Activated naive CD8-positive, alpha-beta T cell treated with anti-CD3 and anti-CD28 coated beads, Interleukin-2, amount 50 U/mL, for 24 hours (primary cell): ENCODE measurements around the gene CCNF.
"Not testable (repeated sequence)": the region's sequence is repeated elsewhere in the genome, so short reads cannot be mapped to it uniquely, and the experiment has no call there.

Experiments used
- ATAC-seq: fragments of 150-1000 bp; cut with Tn5 transposase; one replicate; pipeline ENCODE4 v1.10.0; 2021
- DNase-seq: peaks from one replicate; pipeline ENCODE4 v3.0.0; 2021
- H3K27ac Mint-ChIP-seq: one replicate; pipeline ENCODE4 v1.8.0; 2021; ENCODE audit warnings: mild to moderate bottlenecking, mixed read lengths
- H3K27me3 Mint-ChIP-seq: one replicate; pipeline ENCODE4 v1.8.0; 2021; ENCODE audit warnings: mixed read lengths
- H3K36me3 Mint-ChIP-seq: one replicate; pipeline ENCODE4 v1.8.0; 2021; ENCODE audit warnings: low read depth, mixed read lengths
- H3K4me1 Mint-ChIP-seq: one replicate; pipeline ENCODE4 v1.8.0; 2021; ENCODE audit warnings: mixed read lengths
- H3K4me3 Mint-ChIP-seq: one replicate; pipeline ENCODE4 v1.8.0; 2021; ENCODE audit warnings: mild to moderate bottlenecking, moderate library complexity, mixed read lengths
- H3K9me3 Mint-ChIP-seq: one replicate; pipeline ENCODE4 v1.8.0; 2021; ENCODE audit warnings: mixed read lengths

CCNF gene

DNA sequence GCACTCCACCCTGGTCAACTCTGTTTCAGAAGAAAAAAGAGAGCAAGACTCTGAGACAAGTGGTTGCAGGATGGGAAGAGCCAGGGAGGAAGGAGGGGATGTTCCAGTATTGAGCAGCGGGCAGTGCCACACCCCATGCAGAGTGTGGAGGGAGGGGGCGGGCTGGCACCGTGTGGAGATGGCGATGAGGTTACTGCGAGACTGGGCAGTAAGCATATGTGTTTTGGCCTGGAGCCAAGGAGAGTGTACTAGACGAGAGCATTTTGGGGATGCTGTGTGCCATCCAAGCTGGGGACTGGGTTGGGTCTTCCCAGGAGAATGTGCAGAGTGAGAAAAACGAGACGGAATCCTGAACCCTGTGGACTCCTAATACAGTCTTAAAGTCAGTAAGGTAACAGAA is 49.0 kb downstream of the CCNF start:
- Mint-ChIP-seq H3K27me3 (peaks cover 2% of the 10 kb centered on the region), H3K4me1 (peaks cover 9% of the 10 kb centered on the region), H3K4me3 (no peak overlapping the region), H3K36me3 (no peaks in the 10 kb centered on the region), H3K27ac (no peak overlapping the region), H3K9me3 (no peaks in the 10 kb centered on the region)
- DNase-seq (no peak), ATAC-seq (no peak)

DNA sequence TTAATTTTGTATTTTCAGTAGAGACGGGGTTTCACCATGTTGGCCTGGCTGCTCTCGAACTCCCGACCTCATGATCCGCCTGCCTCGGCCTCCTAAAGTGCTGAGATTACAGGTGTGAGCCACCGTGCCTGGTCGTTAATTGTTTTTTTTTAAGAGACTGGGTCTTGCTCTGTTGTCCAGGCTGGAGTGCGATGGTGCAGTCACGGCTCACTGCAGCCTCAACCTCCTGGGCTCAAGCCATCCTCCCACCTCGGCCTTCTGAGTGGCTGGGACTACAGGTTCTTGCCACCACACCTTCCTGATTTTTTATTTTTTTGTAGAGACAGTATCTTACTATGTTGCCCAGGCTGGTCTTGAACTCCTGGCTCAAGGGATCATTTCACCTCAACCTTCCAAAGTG is 50.7 kb downstream of the CCNF start:
- not testable (repeated sequence) for ATAC-seq, DNase-seq, H3K4me3 Mint-ChIP-seq, H3K27me3 Mint-ChIP-seq, H3K27ac Mint-ChIP-seq, H3K4me1 Mint-ChIP-seq, H3K9me3 Mint-ChIP-seq, H3K36me3 Mint-ChIP-seq

GRCh38 chr16:2480948-2481347 is 51.7 kb downstream of the CCNF start:
- H3K36me3 Mint-ChIP-seq, result no peaks in the 10 kb centered on the region
- no peak overlapping the region for H3K4me3 Mint-ChIP-seq
- no peaks in the 10 kb centered on the region for H3K9me3 Mint-ChIP-seq
- no peak for ATAC-seq
- H3K27ac Mint-ChIP-seq, result no peak overlapping the region
- H3K4me1 Mint-ChIP-seq, result peaks cover 5% of the 10 kb centered on the region
- no peak for DNase-seq
- H3K27me3 Mint-ChIP-seq, result no peaks in the 10 kb centered on the region

- Mint-ChIP-seq H3K36me3 (no peaks in the 10 kb centered on the region), H3K27me3 (no peaks in the 10 kb centered on the region), H3K9me3 (no peaks in the 10 kb centered on the region), H3K4me3 (no peak overlapping the region), H3K4me1 (peaks cover 2% of the 10 kb centered on the region), H3K27ac (no peak overlapping the region)
- no peak for DNase-seq
- ATAC-seq, result no peak
These were observed 52.4 kb downstream of the CCNF start for GRCh38 chr16:2481676-2482075.

- Mint-ChIP-seq H3K9me3 (no peaks in the 10 kb centered on the region), H3K4me3 (no peak overlapping the region), H3K27ac (no peak overlapping the region), H3K4me1 (peaks cover 8% of the 10 kb centered on the region), H3K27me3 (no peaks in the 10 kb centered on the region), H3K36me3 (no peaks in the 10 kb centered on the region)
- ATAC-seq, result no peak
- no peak for DNase-seq
These were observed 53.0 kb downstream of the CCNF start for GRCh38 chr16:2482249-2482648.

DNA sequence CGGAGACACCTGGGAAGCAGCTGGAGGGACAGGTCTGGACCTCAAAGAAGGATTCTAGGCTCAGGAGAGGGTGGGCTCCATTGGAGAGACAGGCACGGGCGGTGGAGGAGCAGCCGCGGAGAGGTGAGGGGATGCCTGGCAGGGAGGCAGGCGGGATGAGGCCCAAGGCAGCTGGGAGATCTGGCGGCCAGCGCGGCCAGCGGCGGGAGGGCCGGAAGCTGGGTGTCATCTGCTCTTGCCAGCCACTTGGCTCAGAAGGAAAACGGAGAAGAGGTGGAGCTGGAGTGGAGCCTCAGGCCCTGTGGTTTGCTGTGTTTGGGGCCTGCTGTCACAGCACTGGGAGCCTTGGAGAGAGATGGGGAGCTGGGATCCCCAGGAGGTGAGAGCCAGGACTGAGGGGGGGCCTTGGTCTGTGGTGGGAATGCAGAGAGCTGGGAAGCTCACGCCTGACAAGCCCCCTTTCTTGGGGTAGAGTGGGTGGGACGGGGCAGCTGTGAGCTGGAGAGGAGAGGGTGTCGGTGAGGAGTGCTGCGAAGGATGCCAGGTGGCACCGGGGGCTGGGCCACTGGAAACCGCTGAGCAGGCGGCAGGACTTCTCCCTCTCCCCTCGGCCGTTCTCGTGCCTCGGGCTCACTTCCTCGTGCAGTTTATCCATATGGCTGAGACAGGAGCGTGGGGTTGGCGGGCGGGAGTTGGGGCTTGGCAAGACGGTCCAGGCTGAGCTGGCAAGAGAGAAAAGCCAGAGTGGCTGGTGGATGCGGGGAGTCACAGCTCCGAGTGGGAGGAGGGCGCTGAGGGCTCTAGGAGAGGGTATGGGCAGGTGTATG is 53.7 kb downstream of the CCNF start:
- H3K27ac Mint-ChIP-seq, result no peak overlapping the region
- H3K4me3 Mint-ChIP-seq, result no peak overlapping the region
- no peaks in the 10 kb centered on the region for H3K9me3 Mint-ChIP-seq
- ATAC-seq (no peak), DNase-seq (no peak)
- H3K4me1 Mint-ChIP-seq, result peaks cover 14% of the 10 kb centered on the region
- no peaks in the 10 kb centered on the region for H3K27me3 Mint-ChIP-seq
- no peaks in the 10 kb centered on the region for H3K36me3 Mint-ChIP-seq

GRCh38 chr16:2483939-2484897 is 55.0 kb downstream of the CCNF start:
- H3K4me3 Mint-ChIP-seq, result no peak overlapping the region
- H3K27me3 Mint-ChIP-seq, result no peaks in the 10 kb centered on the region
- H3K27ac Mint-ChIP-seq, result no peak overlapping the region
- no peaks in the 10 kb centered on the region for H3K9me3 Mint-ChIP-seq
- no peaks in the 10 kb centered on the region for H3K36me3 Mint-ChIP-seq
- ATAC-seq (no peak), DNase-seq (no peak)
- peaks cover 18% of the 10 kb centered on the region for H3K4me1 Mint-ChIP-seq

DNA sequence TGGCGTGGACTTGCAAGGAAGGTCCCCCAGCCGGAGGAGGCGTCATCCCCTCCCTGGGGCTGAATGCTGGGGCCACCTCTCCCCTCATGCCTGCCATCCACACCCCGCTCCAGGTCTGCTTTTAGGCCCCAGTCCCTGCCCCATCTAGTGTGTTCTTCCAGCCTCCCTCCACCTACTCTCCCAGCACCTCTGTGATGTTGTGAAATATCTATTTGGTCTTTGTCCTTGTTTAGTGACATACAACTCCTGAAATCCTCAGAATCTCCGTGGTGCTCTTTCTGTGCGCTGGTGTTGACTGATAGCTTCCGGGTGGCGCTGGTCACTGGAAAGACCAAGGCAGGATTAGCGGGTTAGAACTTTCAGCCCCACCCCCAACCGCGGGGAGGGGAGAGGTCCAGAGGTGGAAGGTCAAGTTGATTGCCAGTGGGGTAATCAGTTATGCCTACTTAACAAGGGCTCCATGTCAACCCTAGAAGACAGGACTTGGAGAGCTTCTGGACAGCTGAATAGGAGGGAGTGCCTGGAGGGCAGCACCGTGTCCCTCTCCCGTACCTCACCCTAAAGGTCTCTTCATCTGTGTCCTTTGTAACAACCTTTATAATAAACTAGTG is 55.8 kb downstream of the CCNF start:
- H3K4me1 Mint-ChIP-seq, result peaks cover 18% of the 10 kb centered on the region
- H3K4me3 Mint-ChIP-seq, result no peak overlapping the region
- no peaks in the 10 kb centered on the region for H3K27me3 Mint-ChIP-seq

DNA sequence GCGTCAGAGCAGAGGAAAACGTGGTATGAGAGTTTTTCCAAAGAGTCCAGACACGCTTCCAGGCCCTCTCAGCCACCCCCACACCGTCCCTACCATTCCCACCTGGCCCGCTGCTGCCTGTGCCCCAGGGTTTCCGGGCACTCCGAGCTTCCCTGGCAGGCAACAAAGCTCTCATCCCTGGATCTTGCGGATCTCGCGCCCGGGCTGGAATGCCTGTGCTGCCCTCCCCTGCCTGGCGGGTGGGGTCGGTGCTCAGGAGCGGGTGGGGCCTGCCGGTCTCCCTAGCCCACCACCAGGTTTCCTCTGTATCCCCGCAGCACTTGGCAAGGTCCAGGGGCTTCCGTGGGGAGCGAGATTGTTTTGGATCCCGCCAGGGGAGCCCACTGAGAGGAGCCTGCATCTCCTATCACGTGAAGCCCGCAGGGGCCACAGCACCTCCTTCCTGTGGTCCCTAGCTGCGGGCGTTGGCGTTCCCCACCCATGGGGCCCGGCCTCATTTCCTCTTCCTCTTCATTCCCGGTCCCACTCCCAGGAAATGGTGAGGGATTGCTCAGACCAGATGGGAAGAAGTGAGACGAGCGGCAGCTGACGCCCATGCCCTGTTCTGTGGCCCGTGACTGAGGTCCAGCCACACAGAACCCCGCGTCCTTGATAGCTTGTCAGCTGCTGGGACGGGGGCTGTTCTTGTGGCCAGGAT is 56.7 kb downstream of the CCNF start:
- DNase-seq (no peak), ATAC-seq (no peak)
- Mint-ChIP-seq H3K4me1 (peaks cover 18% of the 10 kb centered on the region), H3K9me3 (no peaks in the 10 kb centered on the region), H3K36me3 (no peaks in the 10 kb centered on the region), H3K27ac (no peak overlapping the region), H3K4me3 (no peak overlapping the region), H3K27me3 (no peaks in the 10 kb centered on the region)

More for the DNA sequence above, 55.8 kb downstream of the CCNF start:
- ATAC-seq, result no peak
- H3K27ac Mint-ChIP-seq, result no peak overlapping the region
- no peaks in the 10 kb centered on the region for H3K9me3 Mint-ChIP-seq
- DNase-seq, result no peak
- H3K36me3 Mint-ChIP-seq, result no peaks in the 10 kb centered on the region

DNA sequence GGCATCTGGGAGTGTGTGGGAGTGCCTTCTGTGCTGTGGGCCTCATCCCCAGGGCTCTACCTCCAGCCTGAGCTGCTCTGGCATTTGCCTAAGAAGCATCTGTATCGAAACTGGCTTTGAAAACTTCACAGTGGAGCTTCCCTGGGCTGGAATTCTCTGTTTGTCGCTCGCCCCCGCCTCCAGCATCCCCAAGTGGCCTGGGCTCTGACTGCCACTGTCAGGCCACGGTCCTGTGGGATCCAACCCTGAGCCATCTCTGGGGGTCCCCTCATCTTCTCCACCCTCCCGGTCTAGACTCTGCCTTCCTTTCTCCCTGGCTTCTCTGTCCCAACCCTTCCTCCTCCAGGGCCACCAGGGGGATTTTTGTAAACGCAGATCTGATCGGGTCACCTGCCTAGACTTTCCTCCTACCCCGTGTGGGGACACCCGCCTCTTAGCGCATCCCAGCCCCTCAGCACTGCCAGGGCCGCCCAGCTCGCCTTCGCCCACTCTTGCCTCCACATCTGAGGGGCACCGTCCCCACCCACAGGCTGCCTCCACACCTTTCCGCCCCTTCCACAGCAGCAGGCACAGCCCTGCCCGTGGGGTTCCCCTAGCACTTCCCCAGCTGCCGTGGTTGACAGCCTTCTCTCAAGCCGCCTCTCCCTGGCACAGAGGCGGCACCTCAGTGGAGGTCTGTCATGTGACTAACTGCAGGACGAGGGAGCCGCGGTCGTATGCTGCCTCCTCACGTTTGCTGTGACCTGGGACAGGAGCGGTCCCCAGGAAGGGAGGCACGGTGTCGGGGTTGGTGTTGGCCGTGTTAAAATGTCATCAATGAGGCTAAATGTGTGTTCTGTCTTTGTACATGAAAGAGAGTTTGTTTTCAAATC is 57.6 kb downstream of the CCNF start:
- H3K36me3 Mint-ChIP-seq, result no peaks in the 10 kb centered on the region
- DNase-seq (peak; percentile 77), ATAC-seq (peak; percentile 94)
- no peaks in the 10 kb centered on the region for H3K9me3 Mint-ChIP-seq
- H3K4me1 Mint-ChIP-seq, result peaks cover 18% of the 10 kb centered on the region
- H3K27ac Mint-ChIP-seq, result peak overlapping the region; percentile 46
- H3K4me3 Mint-ChIP-seq, result peak overlapping the region; percentile 54
- no peaks in the 10 kb centered on the region for H3K27me3 Mint-ChIP-seq

DNA sequence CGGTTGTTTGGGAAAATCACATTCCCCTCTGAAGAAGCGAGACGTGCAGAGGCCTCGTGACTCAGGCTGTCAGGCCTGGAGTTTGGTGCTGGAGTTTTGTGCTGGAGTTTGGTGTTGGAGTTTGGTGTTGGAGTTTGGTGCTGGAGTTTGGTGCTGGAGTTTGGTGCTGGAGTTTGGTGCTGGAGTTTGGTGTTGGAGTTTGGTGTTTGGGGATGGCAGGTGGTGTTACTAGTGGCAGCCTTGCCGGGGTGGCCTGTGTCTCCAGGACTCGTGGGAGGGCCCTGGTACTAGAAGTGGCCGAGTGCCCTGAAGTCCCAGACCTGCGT is 58.2 kb downstream of the CCNF start:
- Mint-ChIP-seq H3K27me3 (no peaks in the 10 kb centered on the region), H3K4me1 (peaks cover 18% of the 10 kb centered on the region), H3K36me3 (no peaks in the 10 kb centered on the region), H3K27ac (peak overlapping the region; percentile 46), H3K9me3 (no peaks in the 10 kb centered on the region), H3K4me3 (peak overlapping the region; percentile 54)
- ATAC-seq (no peak), DNase-seq (no peak)

DNA sequence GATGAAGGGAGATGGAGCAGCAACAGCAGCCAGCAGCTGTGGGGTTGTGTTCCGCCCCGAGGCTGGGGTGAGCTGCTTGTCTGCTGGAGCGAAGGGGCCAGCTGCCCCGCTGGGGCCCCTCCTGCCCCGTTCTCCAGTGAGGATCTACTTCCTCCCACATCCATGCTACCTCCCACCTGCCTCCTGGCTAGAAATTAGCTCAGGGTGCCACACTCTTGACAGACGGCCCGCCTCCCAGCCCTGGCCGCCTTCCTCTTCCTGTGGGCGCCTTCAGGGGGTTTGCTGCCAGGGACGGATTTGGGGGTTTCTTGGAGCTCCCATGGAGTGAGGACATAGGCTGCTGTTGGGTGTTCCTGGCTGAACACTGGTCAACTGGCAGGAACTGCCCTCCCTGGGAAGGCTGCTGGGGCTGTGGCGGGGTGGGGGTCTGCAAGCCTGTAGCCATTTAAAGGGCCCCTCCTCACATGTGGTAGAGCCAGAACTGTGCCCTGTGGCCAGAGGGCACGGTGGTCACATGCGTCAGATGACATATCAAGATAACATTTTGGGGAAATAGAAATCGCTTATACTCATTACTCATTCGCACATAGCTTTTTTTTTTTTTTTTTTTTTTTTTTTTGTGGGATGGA is 58.8 kb downstream of the CCNF start:
- Mint-ChIP-seq H3K9me3 (no peaks in the 10 kb centered on the region), H3K4me1 (peaks cover 18% of the 10 kb centered on the region), H3K27ac (no peak overlapping the region), H3K36me3 (no peaks in the 10 kb centered on the region), H3K27me3 (no peaks in the 10 kb centered on the region), H3K4me3 (no peak overlapping the region)
- ATAC-seq, result no peak
- no peak for DNase-seq

DNA sequence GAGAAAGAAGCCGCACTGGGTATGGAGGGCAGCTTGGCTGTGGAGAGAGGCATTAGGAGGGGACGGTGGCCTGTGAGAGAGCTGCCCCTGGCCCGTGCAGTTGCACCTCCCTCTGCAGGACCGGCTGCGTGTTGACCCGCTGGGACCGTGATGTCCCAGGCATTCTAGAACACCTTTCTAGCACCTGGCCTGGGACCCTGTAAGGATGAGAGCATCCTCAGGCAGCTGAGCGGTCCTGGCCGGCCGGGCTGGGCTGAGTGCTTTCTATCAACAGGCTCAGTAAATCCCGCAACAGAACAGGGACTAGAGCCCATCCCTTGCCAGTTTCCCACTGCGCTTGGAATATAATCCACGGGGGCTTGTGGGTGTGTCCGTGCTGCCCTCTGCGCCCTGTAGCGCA is 60.3 kb downstream of the CCNF start:
- DNase-seq, result no peak

More for the DNA sequence above, 60.3 kb downstream of the CCNF start:
- Mint-ChIP-seq H3K9me3 (no peaks in the 10 kb centered on the region), H3K4me1 (peaks cover 18% of the 10 kb centered on the region), H3K36me3 (no peaks in the 10 kb centered on the region), H3K27me3 (no peaks in the 10 kb centered on the region), H3K27ac (no peak overlapping the region), H3K4me3 (no peak overlapping the region)
- ATAC-seq, result no peak
